HG02973 (cell line): Measurements from ENCODE around the gene USB1.

ENCODE experiments used
- ATAC-seq: cut with Tn5 transposase; IDR thresholded peaks from one replicate; pipeline ENCODE4 v1.9.1; 2021; ENCODE audit warnings: moderate library complexity; ENCODE audit not compliant: unreplicated experiment

The USB1 gene

GRCh38 chr16:58000706-58001676, at the start of gene USB1:
USB1 (plus strand) TSS chr16:58001407; CDS start chr16:58001484, 77 bp downstream.
- ATAC-seq: peak; percentile 70

GRCh38 chr16:57952909-57953308, 48.3 kb upstream of the USB1 start:
- no peak for ATAC-seq

- ATAC-seq: no peak
These were observed 47.4 kb upstream of the USB1 start for GRCh38 chr16:57953857-57954256.

GRCh38 chr16:57955572-57956188, 45.5 kb upstream of the USB1 start:
- ATAC-seq: no peak

GRCh38 chr16:57956270-57956808, 44.9 kb upstream of the USB1 start:
- ATAC-seq: no peak

- no peak for ATAC-seq
These were observed 44.1 kb upstream of the USB1 start for GRCh38 chr16:57956924-57957672.

- no peak for ATAC-seq
These were observed 43.4 kb upstream of the USB1 start for GRCh38 chr16:57957673-57958392.

- no peak for ATAC-seq
These were observed 42.7 kb upstream of the USB1 start for GRCh38 chr16:57958544-57958943.

GRCh38 chr16:57959121-57959520, 42.1 kb upstream of the USB1 start:
- no peak for ATAC-seq

GRCh38 chr16:57959804-57960203, 41.4 kb upstream of the USB1 start:
- no peak for ATAC-seq

- no peak for ATAC-seq
These were observed 40.9 kb upstream of the USB1 start for GRCh38 chr16:57960310-57960709.

- no peak for ATAC-seq
These were observed 40.3 kb upstream of the USB1 start for GRCh38 chr16:57960826-57961472.

GRCh38 chr16:57961538-57961937, 39.7 kb upstream of the USB1 start:
- ATAC-seq: no peak

GRCh38 chr16:57962046-57962445, 39.2 kb upstream of the USB1 start:
- ATAC-seq: no peak

- no peak for ATAC-seq
These were observed 38.5 kb upstream of the USB1 start for GRCh38 chr16:57962756-57963155.

GRCh38 chr16:57964157-57964700, 37.0 kb upstream of the USB1 start:
- no peak for ATAC-seq

GRCh38 chr16:57966204-57966771, 34.9 kb upstream of the USB1 start:
- ATAC-seq: no peak

GRCh38 chr16:57966986-57967385, 34.2 kb upstream of the USB1 start:
- no peak for ATAC-seq

GRCh38 chr16:57967916-57968315, 33.3 kb upstream of the USB1 start:
- ATAC-seq: no peak
